Bone marrow (tissue), 2 donors: ENCODE measurements around the gene TRIP11.

ENCODE experiments used
- DNase-seq, 2 donors: peaks; one replicate each; lab custom pipeline; 2025; lab: John Stamatoyannopoulos, UW

TRIP11 gene

DNA sequence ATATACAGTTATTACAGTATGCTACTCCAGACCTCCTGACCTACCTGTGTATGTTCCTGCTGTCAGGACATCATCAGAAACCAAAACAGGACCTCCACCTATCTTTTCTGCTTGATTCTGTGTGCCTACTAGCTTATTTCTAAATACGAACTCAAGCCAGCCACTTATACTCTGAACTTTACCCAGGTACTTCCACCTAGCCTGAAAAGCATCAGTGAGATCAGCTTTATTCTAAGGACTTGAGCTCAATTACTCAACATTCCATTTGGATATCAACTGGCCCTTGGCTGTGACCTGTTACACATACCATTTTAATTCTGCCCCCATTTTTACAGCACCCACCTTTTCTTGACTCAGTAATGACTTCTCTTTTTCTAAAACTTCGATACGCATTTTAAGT lies 29.2 kb downstream of the TRIP11 start:
- no peak for DNase-seq

DNA sequence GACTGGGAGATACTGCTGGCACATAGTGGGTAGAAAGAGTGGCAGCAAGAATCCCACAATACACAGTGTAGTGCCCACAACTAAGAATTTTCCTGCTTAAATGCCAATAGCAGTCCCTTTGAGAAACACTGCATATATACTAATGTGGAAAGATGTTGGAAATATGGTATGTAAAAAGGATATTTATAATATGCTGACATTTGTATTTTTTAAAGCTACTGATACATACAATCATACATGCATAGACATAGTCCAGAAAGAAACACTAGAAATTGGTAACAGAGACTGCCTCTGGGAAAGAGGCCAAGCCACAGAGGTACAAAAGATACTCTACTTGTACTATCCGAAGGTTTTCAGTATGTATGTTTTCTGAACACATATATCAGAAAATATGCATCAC lies 30.3 kb downstream of the TRIP11 start:
- DNase-seq: no peak

DNA sequence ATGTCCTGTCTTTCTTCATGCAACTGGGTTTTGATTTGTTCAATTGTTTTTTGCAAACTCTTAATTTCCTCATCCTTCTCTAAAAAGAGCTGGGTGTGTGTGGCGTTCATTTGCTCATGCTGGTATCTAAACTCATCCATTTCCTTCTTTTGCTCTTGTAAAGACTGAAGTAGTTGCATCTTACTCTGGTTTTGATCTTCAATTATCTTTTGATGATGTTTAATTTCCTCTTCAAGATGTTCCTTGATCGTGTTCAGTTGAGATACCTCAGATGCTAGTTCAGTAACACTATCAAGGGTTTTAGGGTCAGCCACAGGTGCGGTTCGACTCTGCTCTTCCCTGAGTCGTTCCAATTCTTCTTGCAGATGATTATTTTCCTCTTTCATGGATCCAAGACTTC lies 34.8 kb downstream of the TRIP11 start:
- DNase-seq: no peak

DNA sequence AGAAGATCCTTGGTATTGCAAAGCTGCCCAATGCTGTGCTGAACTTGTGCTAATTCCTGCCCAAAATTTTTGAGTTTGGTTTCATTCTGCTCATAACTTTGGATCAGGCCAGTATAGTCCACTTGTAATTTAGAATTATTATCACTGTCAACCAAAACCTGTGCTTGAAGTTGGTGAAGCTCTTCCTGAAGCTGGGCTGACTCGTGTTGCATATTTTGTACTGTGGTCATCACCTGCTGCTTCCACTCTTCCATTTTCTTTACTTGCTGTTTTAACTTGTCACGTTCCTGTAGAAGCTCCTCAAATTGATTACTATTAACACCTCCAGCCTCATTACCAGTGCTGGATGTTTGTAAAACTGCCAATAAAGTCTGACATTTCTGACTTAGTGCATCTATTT lies 35.8 kb downstream of the TRIP11 start:
- no peak for DNase-seq

DNA sequence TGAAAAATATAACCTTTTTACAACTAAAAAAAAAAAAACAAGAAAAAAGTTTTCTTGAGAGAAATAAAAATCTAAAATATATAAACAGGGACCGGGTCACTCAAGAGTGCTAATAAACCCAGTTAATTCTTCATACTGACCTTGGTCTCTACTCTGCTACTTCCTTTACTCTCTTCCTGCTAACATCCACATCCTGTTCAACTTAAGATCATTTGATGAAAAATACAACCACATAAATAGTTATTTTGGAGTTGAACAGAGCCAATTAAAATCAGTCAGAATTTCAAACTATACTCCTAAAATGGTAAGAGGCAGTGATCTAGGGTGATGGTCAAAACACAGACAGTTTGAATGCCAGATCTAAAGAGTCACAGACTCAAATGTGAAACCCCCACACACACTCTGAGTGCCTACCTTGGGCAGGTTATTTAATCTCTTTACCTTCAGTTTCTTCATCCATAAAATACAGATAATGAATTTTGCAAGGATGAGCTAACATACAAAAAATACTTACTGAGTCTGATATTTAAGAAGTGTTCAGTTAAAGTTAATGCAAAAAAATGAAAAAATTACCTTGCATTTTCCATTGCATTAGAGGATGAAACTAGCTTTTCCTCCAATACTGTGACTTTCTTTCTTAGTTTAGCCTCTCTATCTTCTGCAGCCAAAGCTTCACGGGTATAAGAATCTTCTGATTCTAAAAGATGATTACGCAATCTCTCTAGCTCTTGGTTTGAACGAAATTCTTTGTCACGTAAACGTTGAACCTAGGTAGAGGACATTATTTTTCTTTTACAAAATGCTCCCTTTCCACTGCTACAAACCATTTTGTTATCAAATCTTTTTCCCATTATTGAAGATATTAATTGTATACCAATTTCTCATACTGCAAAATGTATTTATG lies 40.9 kb downstream of the TRIP11 start:
- no peak for DNase-seq

DNA sequence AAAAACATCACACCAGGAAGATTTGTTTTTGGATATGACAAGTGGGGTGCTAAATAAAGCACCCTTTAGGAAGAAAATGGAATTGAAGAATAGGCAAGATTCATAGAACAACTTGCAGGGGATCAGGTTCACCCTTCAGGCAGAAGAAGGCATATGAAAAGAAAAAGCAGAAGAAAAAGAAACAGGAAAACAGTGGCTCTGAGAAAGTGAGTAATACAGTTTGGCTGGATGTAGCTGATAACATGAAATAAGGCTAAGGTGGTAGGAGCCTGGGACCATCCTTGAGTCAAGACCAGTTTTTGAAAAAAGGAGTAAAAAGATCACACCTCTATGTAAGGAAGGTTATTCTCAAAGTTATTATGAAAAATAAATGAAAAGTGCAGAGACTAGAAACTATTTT lies 42.4 kb downstream of the TRIP11 start:
- peak in 1 of 2 donors; percentile 69 for DNase-seq

DNA sequence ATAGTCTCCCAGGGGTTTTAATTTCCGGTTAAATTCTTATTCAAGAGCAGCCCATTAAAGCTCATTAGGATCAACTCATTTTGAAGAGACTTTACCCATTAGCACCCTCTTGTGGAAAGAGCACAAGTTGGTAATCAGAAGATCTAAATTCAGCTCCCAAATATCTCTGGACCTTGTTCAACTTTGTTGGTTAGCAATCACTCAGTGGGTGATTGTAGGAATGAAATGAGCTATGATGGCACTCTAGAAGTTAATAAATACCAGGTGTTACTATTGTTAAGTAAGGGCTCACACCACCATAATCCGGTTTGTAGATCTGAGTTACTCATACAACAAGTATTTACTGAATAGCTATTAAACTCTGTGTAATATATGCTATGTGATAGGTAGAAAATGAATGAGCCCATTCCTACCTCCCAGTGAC lies 42.9 kb downstream of the TRIP11 start:
- peak in 1 of 2 donors; percentile 10 for DNase-seq

DNA sequence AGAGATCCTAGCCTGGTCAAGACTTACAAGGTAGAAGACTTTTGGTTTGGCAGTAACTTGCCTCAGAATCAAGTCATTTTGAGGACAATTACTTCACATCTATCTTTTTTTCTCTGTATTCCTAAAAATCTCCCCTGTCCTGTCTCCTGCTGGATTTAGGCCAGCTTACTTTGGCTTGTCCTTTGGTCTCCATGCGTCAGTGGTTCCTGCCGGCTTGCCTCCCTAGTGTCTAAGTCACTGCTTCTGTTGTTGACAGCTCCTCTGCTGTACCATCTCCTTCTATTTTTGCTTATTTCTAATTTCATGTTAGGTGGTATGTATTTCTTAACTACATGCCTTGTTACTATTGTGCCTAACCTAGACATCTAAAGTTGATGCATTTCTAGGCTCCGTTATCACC lies 52.7 kb downstream of the TRIP11 start:
- DNase-seq: no peak

DNA sequence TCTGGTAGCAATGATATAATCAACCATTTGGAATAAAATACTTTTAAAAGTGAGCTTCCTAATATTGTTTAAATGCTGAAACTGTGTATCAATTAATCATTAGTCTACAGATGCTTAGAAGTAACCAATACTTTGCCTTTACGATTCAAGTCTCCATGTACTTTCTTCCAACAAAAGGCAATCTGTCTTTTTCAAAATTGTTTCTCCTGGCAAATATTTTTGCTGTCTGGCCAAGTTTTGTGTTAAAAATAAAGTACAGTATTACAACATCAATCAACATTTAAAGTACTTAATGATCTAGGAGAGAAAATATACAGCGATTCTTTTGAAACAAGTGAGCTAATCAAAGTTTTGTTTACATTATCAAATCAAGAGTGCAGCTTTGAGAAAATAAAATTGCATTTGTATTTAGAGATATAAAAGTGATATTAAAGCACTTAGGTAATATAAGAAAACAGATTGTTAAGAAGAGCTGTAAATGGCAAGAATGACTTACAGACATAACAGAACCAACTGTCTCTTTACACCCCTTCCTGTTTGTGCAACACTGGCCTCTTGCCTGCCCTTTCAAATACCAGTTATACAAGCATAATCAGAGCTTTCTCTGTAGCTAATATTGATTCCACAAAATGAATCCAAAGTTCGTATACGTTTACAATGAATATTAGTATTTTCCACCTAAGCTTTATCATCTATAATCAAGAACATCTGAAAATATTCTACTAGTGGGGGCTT lies 54.2 kb downstream of the TRIP11 start:
- no peak for DNase-seq

DNA sequence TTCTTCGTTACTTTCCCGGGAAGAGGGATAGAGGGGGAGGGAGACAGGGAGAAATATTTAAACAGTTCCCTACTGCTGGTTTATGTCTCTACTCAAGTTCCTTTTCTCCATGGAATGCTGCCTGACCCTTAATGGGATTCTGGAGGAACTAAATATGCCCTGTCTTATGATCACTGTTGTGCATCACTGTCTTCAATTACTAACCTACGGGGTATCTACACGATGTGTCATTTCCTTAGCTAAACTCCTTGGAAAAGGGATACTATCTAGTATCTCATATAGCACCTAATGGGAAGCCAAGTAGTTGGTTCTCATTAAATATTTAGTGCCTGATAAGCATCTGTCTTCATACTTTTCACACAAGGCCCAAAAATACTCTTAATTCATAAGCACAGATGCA lies 54.9 kb downstream of the TRIP11 start:
- no peak for DNase-seq

DNA sequence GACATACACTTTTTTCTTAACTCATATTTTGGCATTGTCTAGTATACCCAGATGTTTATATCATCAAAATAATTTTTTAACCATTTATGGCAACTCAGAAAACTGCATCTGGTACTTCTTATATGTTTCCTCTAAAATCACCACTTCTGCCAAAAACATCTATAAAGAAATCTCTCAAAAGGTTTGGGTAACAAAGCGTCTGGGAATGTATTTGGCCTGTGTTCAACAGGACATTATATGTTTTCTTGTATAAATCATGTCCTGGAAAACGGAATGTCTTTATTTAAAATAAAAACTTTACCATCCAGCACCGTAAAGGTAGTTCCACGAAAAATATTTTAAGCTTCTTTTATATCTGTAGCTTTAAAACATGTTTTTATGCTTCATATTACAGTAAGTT lies 56.3 kb downstream of the TRIP11 start:
- DNase-seq: no peak

DNA sequence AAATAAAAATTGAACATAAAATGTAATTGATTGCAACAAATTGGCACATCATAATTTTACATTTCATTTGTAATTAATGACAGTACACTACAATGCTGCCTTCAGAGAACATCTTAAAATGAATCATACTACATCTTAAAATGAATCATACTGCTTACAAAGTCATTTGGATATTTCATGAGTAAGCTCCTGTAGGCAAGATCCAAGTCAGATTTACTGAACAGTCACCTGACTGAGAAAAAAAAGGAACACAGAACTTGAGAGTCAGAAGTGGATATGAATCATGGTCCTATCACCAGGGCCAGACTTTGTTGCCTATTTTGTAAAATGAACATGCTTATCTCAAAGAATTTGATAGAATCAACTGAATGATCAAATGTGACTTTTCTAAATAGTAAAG lies 59.7 kb downstream of the TRIP11 start:
- DNase-seq: peak in 1 of 2 donors; percentile 84

DNA sequence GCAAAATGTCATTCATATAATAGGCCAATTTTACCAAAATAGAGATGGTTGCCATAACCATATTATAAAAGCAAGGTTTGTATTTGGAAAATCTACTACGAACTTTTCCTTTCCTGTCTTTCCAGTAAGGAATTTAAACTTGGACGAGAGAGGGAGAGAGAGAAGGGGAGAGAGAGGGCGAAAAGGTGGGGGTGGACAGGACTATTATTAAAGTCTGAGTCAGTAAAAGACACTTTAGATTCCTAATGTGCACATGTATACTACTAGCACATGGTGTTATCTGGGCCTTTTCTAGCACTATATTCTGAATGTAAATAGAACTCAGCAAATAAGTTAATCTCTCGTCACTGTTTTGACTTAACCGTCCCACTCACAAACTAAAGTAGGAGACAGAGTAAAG lies 62.0 kb downstream of the TRIP11 start:
- no peak for DNase-seq

DNA sequence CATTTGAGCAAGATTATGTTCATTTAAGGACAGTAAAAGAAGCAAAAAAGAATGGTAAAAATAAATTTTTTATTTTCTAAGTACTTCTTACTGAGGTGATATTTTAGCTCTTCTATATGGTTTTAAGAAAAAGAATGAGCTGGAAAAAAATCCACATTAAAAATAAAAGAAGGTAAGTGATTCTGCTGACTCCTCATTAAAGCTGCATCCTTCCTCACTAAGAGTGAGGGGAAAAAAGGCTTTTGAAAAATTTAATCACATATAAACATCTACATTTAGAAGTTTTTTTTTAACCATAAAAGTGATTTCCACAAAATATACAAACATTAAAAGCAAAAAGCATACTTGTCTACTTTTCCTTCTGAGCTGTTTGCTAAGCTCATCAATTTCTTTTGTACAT lies 64.1 kb downstream of the TRIP11 start:
- no peak for DNase-seq

DNA sequence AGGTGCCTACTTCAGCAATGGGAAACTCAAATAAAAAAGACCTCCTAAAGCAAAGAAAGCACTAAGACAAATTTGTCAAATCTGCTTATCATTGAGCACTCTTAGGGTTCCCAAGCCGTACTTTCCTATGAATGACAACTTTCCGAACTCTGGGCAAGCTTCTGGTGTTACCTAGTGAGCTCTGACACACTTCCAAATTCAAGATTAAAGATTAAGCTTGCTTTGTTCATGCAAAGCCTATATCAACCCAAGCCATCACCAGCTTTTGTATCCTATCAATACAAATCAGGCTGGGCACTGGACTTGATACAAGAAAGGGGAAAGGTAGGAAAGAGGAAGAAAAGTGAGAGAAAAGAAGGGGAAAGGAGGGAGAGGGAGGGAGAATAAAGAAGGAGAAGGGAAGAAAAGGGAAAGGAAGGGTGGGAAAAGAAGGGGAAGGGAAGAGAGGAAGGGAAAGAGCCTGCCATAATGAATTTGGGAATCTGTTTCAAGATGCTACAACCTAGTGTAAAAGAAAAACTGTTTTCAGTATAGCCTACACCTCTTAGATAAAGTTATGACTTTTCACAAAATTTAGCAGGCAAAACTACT lies 68.6 kb downstream of the TRIP11 start:
- no peak for DNase-seq

DNA sequence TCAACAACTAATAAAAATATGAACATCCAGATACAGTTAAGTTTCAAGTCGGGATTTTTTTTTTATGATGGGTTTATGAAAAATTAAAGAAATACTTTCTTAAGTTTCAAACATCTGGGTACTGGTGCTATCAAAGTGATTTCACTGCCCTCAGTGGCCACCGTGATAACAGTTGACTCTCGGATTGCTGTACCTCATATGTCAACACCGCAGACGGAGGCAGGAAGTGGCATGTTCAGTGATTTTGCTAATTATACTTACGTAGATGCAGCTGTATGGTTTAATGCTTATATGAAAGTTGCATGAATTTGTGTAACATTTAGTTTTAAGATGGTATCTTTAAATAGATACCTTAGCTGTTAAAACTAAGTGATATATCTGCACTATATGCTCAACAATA lies 71.6 kb downstream of the TRIP11 start:
- no peak for DNase-seq

DNA sequence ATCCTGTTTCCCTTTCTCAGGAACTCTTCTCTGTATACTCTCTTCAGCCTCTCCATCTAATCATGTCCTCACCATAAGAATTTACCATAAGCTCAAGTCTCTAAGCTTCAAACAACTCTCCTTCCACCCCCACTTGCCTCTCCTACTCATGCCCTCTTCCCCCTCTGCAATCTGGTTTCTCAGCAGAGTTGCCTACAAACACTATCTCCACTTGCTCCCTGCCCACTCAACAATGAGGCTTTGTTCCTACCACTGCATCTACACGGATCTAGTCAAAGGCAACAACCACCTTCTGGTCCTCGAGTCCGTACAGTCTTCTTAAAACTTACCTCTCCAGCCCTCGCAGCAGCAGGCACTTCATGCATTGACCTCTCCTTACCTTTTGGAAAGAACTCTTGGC lies 75.1 kb downstream of the TRIP11 start:
- no peak for DNase-seq

DNA sequence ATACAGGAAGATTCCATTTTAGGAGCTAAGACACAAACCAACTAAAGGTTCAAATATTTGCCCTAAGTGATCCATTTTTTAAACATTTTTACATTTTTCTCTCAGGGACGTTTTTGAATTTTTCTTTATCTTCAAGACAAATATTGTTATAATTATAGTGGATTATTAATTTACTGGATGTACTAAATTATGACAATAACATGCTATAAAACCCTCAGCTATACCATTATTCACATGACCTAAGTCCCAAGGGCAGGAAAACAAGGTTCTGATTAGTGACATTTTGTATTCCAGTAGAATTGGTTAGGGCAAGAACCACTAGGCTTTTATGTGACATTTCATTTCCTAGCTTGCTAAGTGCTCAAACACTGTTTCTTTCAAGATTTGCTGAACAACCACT lies 75.8 kb downstream of the TRIP11 start:
- DNase-seq: no peak

DNA sequence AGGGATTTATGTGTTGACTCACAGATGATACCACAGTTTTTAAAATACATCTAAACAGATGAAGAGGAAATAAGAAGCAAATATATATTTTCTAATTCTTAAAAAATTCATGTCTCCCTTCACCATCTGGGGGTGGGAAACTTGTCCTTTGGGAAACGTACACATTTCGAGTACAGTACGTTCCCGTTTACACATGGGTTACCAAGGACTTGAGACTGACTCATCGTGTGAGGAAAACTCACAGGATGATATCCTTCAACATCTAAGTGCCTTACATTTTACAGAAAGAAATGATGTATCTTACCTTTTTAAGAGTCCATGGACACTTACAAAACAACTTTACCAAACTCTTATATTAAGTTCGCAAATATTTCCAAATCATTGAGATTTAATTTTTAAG lies 76.4 kb downstream of the TRIP11 start:
- DNase-seq: no peak

DNA sequence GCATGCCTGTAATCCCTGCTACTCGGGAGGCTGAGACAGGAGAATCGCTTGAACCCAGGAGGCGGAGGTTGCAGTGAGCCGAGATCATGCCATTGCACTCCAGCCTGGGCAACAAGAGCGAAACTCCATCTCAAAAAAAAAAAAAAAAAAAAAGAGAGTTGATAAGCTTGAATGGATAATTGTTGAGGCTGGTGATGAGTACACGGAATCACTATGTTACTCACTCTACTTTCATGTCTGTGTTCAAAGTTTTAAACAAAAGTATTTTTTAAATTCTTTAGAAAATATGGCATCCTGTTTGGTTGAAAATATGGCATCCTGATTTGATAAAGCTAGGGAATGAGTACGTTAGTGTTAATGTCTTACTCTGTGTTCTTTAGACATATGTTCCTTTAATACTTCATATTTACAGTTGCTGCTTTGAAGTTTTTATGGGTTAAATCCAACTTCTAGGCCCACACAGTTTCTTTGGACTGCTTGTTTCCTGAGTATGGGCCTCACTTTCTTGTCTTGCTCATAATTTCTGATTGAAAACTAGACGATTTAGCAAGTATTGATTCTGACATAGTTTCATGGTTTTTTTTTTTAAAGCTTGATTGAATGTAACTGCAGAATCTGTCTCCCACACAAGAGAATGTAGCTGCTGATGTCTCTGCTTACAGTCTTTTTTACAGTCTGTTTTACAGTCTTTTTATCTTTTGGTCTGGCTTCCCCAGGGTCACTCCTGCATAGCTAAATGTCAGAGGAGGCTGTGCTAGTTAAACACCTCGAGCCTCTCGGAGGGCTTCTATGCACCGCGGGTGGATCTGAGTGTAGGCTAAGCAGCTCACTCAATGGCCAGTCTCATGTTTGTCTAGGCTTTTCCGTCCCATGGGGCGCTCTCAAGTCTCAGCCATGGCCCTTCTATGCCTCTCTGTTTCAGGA lies 78.3 kb downstream of the TRIP11 start:
- DNase-seq: no peak

DNA sequence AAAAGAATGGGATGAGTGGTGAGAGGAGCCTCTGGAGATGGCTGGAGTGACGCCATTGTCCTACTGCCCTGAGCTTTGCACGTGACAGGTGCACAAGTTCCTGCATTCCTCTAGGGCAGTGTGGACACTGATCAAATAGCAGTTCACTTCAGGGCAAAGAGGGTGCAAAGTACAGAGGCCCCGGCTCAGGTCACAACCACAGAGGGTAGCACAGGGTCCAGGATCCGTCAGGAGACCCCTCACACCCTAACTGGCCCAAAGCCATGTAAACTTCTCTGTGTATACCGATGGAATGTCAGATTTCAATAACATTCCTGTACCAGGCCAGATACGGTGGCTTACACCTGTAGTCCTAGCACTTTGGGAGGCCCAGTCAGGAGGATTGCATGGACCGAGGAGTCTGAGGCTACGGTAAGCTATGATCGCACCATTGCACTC lies 82.0 kb downstream of the TRIP11 start:
- no peak for DNase-seq

DNA sequence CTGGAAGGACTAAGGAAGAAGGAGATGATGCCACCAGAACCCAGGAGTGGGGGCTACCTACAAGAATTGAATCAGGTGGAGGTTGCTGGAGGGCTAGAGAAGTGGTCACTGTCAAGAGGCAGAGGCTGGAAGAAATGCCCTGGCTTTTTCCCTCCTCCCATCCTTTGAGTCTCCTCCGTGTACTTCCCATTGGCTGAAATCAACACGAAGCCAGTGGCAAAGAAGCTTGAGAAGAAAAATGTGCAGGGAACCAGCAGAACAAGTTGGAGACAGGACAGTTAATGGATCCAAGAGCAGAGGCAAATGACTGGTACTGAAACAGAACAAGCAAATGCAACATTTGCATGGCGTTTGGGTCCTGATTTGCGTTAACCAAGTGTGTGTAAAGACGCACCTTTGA lies 83.2 kb downstream of the TRIP11 start:
- DNase-seq: no peak
